GM21390 (cell line): ENCODE data around the gene UBE2E1.

Source experiments
- ATAC-seq: cut with Tn5 transposase; IDR thresholded peaks from one replicate; pipeline ENCODE4 v1.9.1; 2021; ENCODE audit not compliant: unreplicated experiment

The UBE2E1 gene

DNA sequence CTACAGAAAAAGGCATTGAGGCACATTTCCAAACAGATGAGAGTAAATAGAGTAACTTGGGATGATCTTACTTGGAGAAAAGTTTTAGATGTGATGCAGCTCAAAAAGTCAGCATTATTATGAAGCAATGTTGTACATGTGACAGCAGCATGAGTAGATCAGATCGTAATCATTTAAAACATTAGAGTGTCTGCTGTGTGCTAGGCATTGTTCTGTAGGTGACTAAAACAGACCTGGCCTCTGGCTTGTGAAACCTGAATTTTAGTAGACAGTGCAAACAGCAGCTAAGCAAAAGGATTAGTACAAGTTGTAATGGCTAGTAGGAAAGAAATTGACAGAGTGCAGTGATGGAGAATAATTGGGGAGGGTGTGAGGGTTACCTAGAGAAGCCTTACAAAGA, 15.1 kb downstream of the UBE2E1 start:
- no peak for ATAC-seq

DNA sequence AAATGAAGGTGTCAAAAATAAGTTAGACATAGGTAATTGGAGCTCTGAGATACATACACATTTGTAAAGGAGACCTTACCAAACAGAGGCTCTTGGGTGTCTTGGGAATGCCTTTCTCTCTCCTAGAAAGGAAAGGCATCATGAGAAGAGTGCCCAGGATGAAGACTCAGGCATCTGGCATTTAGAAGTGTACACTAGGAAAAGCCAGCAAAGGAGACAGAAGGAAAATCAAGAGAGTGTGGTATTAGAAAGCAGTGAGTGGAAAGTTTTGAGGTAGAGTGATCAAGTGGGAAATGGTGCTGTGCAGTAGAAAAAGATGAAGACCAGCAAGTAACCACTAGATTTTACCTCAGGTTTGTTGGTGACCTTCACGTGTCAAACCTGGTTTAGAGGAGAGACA, 16.1 kb downstream of the UBE2E1 start:
- ATAC-seq, result no peak

DNA sequence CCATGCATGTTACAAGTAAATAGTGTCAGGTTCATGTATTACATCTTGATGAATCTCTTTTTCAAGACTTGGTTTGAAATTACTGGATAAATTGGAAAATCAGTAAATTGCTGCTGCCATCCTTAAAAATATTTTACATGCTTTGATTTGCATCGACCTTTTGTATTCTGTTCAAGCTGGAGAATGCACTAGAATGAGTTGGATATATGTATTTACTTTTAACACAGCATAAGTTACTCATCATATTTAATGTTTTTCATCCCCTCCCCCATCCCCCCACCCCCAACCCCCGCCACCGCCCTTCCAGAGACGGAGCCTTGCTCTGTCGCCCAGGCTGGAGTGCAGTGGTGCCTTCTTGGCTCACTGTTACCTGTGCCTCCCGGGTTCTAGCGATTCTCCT, 16.8 kb downstream of the UBE2E1 start:
- no peak for ATAC-seq

DNA sequence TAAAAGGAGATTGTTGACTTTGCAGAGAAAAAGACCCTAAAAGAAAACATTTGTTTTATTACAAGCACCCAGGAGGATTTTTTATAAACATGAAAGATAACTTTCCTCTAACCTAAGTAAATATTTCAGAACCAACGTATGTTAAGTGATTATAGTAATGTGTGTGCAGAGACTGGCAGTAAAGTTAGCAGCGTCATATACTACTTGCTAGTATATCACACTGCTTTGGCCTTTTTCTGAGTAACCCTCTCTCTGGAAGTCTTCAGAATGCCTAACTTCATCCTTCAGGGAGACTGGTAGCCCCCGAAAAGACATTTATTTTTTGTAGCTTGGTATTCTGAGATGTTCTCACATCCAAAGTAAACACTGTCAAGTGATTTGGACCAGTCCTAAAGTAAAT, 17.9 kb downstream of the UBE2E1 start:
- ATAC-seq, result no peak

DNA sequence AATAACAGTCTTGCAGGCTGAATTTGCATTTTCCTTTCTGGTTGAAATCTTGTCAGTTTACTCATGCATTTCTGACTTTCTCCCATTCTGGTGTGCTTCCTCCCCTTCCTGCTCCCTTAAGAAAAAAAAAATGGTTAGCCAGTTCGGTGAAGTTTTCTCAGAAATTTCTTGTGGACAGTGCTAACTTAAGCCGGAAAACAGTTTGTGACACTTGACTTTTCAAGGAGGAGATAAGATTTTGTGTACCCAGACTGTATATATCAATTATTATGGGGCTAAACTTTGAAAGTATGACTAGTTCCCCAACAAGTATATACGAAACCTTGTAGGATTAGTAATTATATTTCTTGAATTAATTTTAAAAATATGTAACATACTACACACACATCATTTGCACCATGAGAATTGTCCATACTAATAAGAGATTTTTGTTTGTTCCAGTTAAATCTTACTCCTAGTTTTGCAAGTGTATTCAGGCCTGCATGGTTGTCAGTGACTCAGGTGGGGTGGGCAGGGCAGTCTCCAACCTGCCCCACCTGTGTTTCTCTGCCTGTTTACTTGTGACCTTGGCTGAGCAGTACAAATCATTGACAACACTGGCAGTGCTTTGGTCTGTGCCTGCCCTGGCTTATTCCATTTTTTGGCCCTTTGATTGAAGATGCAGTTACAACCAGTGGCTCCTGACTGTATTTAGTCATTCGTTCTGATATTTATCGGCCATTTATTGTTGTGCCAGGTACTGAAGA, 19.1 kb downstream of the UBE2E1 start:
- ATAC-seq, result no peak

DNA sequence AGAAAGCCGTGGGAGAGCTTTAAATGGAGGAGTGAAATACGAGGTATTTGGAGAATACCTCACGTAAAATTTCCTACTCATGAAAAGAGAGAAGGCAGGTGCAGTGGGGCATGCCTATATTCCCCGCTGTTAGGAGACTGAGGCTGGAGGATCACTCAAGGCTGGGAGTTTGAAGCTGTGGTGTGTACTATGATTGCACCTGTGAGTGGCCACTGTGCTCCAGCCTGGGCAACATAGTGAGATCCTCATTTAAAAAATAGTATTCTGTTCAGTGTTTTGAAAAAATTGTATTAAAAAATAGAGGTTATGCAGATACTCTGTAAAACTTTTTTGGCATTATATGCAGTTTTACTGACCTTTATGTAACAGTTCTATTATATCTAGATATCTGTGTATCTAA, 20.0 kb downstream of the UBE2E1 start:
- ATAC-seq, result no peak

DNA sequence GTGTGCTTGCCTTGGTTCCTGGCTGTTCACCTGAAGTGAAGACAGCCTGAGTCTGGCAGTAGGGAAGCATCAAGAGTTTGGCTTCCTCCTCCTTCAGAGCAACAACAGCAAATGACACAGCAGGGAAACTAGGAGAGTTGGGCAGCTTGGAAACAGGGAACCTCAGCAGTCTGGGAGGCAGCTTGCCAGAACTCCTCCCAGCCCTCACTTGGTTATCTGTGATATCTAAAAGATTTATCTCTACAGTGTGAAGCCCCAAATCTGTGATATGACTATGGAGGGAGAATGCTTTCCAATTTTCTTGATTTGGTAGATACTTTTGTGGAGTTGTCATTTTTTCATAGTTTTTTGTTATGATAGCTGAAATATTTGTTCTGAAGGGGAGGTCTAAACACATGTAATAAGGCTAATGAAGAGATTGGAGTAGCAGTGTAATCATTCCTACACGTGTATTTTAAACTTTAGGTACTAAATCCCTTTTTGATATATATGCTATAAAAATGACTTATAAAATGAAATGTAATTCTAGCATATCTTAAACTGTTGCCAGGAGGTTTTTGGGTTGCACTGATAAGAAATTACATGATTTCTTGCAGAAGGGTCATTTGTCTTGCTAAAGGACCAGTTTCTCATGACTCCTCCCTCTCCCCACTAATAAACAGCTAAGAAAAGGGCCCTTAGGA, 20.8 kb downstream of the UBE2E1 start:
- no peak for ATAC-seq

DNA sequence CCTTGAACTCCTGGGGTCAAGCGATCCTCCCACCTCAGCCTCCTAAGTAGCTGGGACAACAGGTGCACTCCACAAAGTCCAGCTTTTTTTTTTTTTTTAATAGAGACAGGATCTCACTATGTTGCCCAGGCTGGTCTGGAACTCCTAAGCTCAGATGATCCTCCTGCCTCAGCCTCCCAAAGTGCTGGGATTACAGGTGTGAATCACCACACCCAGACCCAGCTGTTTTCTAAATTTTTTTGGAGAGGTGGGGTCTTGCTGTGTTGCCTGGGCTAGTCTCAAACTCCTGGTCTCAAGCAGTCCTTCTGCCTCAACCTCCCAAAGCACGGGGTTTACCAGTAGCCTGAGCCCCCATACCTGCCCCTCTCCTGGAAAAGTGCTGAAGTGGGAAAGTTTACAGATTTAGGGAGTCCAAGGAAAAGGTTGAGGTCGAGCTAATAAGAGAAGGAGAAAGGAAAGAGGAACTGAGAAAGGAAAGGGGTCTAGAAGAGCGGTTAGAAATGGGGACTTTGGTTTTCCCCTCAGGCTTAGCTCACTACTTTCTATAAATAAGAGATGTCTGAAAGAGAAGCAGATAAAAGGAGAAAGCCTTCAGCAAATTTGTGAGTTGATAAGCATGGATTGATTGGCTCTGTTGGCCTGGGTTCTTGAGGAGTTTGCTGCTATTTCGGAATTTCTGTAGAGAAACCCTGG, 23.6 kb downstream of the UBE2E1 start:
- peak; percentile 49 for ATAC-seq

DNA sequence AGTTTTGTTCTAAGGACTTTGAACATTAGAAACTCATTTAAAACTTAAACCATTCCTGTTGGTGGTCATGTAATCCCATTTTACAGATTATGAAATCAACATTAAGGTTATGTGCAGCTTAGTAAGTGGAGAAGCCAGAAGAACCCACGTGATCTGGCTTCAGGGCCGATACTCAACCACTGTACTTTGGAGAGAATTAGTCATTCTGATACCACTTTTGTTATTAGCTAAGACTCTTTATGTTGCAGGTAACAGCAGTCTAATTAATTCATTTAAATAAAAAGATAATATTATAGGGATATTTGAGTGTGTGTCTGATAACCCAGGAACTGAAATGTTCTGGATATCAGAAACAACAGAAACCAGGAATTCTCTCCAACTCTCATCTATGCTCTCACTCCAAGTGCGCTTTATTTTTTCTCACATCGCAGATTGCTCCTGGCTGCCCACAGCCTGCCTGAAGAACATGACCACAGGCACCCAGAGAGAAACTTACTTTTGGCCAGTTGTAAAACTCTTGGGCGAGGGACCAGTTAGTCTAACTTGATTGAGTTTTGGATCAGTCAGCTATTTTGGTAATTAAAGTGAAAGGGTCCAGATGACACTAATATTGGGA, 25.2 kb downstream of the UBE2E1 start:
- peak; percentile 82 for ATAC-seq

DNA sequence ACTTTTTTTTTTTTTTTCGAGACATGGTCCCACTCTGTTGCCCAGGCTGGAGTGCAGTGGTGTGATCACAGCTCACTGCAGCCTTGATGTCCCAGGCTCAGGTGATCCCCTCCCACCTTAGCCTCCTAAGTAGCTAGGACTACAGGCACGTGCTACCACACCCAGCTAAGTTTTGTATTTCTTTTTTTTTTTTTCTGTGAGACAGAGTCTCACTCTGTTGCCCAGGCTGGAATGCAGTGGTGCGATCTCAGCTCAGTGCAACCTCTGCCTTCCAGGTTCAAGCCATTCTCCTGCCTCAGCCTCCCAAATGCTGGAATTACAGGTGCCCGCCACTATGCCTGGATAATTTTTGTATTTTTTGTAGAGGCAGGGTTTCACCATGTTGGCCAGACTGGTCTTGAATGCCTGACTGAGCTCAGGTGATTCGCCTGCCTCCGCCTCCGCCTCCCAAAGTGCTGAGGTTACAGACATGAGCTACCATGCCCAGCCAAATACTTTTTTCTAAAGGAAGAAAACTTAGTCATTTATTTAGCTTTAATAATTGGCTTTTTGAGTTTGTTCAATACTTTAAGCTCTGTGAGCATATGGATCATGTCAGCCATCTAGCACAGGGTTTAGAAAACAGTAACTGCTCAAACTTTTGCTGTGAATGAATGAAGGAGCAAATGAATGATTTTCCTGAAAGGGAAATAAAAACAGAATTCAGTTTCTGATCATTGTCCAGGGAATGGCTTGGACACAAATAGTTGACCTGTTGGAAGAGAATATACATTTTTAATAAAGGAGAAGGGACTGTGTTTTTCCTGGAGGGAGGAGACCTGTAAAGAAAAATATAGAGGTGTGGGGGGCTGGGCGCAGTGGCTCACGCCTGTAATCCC, 26.0 kb downstream of the UBE2E1 start:
- ATAC-seq, result peak; percentile 14

DNA sequence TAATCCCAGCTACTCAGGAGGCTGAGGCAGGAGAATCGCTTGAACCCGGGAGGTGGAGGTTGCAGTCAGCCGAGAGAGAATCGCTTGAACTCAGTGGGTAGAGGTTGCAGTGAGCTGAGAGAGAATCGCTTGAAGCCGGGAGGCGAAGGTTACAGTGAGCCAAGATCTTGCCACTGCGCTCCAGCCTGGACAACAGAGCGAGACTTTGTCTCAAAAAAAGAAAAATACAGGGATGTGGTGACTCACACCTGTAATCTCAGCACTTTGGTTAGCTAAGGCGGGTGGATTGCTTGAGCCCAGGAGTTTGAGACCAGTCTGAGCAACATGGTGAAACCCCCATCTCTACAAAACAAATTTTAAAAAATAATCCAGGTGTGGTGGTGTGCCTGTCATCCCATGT, 26.8 kb downstream of the UBE2E1 start:
- no peak for ATAC-seq

DNA sequence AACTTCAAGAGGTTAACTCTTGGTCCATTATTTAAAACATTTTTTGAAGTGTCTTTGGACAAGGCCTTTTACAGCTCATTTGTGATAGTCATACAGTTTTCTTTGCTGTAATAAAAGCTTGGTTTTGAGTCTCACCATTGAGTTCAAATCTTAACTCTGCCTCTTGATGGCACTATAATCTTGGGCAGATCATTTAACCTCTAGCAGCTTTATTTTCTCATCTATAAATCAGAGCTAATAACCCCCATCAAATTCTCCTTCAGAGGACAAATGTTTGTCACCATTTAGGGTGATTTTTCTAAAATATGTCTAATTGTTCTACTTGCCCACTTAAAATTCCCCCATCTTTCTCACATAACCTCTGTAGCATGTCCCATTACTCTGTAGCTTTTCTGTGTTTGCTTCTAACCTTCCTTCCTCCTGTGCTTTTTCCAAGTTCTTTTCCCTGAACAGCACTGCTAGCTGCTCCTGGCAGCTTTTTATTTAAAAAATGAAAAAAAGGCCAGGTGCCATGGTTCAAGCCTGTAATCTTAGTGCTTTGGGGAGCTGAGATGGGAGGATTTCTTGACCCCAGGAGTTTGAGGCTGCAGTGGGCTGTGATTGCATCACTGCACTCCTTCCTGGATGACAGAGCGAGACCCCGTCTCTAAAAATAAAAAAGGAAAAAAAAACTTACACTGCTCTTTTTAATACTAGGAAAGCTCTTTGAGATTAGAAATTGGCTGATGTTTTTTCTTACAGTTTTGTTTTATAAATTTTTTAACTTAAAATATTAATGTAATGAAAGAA, 28.5 kb downstream of the UBE2E1 start:
- ATAC-seq, result no peak

DNA sequence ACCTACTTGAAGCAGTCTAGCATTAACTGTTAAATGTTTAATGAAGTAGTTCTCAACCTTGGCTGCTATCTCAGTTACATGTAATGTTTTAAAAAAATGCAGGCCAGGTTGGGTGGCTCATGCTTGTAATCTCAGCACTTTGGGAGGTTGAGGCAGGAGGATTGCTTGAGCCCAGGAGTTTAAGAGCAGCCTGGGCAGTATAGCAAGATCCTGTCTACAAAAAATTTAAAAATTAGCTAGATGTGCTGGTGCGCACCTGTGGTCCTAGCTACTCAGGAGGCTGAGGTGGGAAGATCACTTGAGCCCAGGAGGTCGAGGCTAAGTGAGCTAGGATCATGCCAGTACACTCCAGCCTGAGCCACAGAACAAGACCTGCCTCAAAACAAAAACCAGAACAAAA, 29.3 kb downstream of the UBE2E1 start:
- ATAC-seq, result no peak

DNA sequence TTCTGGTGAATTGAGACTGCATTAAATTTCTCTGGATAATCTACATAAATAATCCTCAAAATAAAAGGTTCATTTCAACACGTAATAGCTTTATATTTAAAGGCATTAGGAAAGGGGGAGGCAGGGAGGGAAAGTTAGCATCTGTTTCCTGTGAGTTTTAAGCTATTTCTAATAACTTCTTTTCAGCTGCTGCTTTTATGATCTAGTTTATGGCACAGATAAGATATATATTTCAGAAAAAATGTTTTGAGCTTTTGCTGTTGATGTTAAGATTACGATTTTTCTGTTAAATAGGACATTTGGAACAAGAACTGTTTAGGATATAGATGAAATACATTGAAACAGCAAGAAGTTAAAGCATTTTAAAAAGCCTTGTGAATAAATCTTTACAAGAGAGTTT, 30.0 kb downstream of the UBE2E1 start:
- ATAC-seq, result no peak

DNA sequence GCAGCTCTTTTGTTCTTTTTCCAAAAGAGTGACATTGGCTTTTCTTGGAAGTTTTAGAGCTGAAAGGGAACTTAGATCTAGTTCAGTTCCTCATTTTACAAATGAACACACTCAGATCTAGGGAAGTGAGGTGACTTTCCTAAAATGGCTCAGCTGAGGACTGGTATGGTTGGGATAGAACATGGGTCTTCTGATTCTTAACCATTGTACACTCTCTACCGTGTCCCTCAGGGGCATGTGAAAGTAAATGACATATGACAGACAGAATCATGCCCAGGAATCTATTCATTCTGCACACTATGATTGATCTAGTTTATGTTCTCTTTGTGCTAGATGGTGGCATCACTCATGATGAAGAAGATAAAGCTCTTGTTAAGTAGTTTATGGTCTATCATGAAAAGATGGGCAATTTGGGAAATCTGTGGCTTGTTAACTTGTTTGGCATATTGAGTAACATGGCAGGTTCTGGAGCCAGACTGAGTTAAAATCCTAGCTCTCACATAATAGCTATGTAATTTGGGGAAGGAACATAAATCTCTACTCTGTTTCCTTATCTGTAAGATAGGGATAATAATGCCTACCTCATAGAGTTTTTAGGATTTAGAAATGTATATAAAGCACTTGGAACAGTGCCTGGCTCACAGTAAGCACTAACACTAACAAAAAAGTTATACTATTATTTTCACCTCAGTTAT, 30.9 kb downstream of the UBE2E1 start:
- ATAC-seq, result no peak

DNA sequence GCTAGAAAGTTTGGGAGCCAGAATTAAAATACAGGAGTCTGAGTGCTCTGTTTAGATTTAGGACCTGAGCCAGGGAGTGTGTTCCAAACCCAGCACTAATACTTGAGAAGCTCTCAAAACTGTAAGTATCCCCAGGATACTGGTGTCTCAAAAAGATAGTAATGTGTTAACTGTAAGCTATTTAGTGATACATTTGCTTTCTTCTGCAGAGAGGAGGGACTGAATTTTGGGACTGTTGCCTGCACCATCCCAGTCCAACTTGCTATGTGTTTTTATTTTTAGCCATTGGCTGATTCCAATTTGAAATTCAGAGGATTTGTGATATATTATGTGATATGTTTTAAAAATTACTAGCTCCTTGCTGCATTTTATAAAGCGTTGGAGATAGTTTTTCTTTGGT, 31.5 kb downstream of the UBE2E1 start:
- no peak for ATAC-seq

DNA sequence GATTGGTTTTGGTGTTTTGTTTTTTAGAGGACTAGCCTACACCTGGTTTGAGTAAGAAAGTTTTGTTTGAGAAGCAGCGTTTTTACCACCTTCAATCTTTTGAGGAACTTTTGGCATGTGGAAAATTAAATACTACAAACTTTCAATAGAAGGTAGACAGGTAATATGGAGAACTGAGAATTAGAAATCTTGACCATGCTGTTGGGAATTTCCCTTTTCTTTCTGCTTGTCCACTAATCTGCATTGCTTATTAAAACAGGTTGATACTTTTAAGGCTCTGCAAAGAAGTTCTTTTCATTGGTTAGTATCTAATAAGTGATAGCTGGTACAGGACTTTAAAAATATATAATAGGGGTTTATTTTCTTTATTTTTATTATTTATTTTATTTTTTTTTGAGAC, 31.9 kb downstream of the UBE2E1 start:
- no peak for ATAC-seq

DNA sequence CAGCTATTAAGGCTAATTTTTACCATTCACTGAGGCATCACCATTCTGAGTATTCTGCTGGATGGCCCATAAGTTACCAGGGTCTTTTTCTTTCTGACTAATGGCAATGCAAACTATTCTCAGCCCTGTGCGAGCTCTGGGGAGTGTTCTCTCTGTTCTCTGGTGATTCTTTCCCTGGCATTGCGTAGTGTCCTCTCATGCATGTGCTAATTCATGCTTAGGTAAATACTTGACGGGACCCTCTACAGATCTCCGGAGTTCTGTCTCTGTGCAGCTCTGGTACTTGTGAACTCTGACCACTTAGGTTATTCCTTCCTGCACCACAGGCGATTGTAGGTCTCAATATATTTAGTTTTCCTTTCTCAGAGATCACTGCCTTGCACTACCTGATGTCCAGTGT, 34.8 kb downstream of the UBE2E1 start:
- no peak for ATAC-seq

DNA sequence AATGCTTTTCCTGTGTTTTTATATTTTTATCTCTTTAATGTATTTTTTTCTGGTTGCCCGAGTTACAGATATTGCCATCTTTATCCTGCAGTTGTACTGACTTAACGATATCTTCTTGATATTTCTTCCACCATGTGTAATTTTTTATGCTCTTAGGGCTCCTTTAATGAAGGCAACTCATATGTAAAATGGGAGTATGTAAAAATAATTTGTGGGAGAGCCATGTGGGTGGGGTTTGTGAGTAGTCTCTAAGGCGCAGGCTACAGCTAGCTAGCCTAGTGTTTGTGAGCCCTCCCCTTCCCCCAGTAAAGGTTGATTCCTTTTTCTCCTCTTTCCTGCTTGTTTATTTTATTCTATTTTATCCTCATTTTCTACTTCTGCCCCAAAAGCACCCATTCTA, 38.1 kb downstream of the UBE2E1 start:
- ATAC-seq, result no peak
